Measurements from ENCODE around the gene TROAP.

TROAP gene

GRCh38 chr12:49339464-49339861 is 16.4 kb downstream of the TROAP start:
- H3K27ac ChIP-seq, result no peak overlapping the region

GRCh38 chr12:49340095-49340870 is 17.2 kb downstream of the TROAP start:
- no peak overlapping the region for H3K27ac ChIP-seq
- no peak for TF ChIP-seq CTCF (conservative IDR thresholded peaks at IDR 0.05)

More at GRCh38 chr12:49339464-49339861, 16.4 kb downstream of the TROAP start:
- no peak for TF ChIP-seq CTCF (conservative IDR thresholded peaks at IDR 0.05)

GRCh38 chr12:49340971-49341776 is 18.1 kb downstream of the TROAP start:
- no peak for TF ChIP-seq CTCF (conservative IDR thresholded peaks at IDR 0.05)
- H3K27ac ChIP-seq, result no peak overlapping the region

GRCh38 chr12:49341777-49342065 is 18.7 kb downstream of the TROAP start:
- H3K27ac ChIP-seq, result no peak overlapping the region
- TF ChIP-seq CTCF (conservative IDR thresholded peaks at IDR 0.05), result no peak

- no peak overlapping the region for H3K27ac ChIP-seq
- TF ChIP-seq CTCF (conservative IDR thresholded peaks at IDR 0.05), result peak; percentile 59
These were observed 19.2 kb downstream of the TROAP start for GRCh38 chr12:49342066-49342913.

- TF ChIP-seq CTCF (conservative IDR thresholded peaks at IDR 0.05), result no peak
These were observed 20.1 kb downstream of the TROAP start for GRCh38 chr12:49342914-49343731.

More at GRCh38 chr12:49342914-49343731, 20.1 kb downstream of the TROAP start:
- H3K27ac ChIP-seq, result no peak overlapping the region

Measured in VCaP (cell line).